Ovary (tissue), 3 donors: ENCODE data around the gene ADAMTS17.

ENCODE experiments used
- POLR2A ChIP-seq: fragments of 450-650 bp; IDR thresholded peaks from one replicate; pipeline ENCODE4 v1.6.1; 2017; ENCODE audit warnings: antibody characterized with exemption, mild to moderate bottlenecking, moderate library complexity
- TF ChIP-seq, protein P1 (sequence below), 3 donors: fragments of 450-650 bp in 2 of 3; fragments of 200-600 bp in 1 of 3; IDR thresholded peaks; one replicate each; pipeline versions ENCODE4 v1.5.1 to v1.8.0; 2016 to 2022; ENCODE audit warnings: antibody characterized with exemption in 3 of 3, mild to moderate bottlenecking in 1 of 3
- donor health status: DM: no; HTN: no; CAD: no.

DNA sequence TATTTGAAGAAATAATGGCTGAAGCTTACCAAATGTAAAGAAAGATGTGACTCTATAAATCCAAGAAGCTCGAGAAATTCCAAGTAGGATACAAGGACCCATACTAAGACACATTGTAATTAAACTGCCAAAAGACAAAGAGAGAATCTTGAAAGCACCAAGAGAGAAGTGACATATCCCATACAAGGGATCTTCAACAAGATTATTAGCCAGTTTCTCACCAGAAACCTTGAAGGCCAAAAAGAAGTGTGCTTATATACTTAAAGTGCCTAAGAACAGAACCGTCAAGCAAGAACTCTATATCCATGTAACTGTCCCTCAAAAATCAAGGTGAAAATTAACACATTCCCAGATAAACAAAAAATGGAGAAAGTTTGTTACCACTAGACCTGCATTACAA lies 220.5 kb downstream of the ADAMTS17 start:
- no peak for TF ChIP-seq POLR2A
- TF ChIP-seq, protein P1, sequence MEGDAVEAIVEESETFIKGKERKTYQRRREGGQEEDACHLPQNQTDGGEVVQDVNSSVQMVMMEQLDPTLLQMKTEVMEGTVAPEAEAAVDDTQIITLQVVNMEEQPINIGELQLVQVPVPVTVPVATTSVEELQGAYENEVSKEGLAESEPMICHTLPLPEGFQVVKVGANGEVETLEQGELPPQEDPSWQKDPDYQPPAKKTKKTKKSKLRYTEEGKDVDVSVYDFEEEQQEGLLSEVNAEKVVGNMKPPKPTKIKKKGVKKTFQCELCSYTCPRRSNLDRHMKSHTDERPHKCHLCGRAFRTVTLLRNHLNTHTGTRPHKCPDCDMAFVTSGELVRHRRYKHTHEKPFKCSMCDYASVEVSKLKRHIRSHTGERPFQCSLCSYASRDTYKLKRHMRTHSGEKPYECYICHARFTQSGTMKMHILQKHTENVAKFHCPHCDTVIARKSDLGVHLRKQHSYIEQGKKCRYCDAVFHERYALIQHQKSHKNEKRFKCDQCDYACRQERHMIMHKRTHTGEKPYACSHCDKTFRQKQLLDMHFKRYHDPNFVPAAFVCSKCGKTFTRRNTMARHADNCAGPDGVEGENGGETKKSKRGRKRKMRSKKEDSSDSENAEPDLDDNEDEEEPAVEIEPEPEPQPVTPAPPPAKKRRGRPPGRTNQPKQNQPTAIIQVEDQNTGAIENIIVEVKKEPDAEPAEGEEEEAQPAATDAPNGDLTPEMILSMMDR (IDR thresholded peaks at IDR 0.05) = no peak
